ENCODE data around the gene TPCN2. TPM values are rescaled to one million over a fixed set of nuclear protein-coding genes. Genes with fewer than 3 reads are reported as not detected.

TPCN2 gene
- 10.4 and 10.9 TPM in 2 replicates for total RNA-seq

DNA sequence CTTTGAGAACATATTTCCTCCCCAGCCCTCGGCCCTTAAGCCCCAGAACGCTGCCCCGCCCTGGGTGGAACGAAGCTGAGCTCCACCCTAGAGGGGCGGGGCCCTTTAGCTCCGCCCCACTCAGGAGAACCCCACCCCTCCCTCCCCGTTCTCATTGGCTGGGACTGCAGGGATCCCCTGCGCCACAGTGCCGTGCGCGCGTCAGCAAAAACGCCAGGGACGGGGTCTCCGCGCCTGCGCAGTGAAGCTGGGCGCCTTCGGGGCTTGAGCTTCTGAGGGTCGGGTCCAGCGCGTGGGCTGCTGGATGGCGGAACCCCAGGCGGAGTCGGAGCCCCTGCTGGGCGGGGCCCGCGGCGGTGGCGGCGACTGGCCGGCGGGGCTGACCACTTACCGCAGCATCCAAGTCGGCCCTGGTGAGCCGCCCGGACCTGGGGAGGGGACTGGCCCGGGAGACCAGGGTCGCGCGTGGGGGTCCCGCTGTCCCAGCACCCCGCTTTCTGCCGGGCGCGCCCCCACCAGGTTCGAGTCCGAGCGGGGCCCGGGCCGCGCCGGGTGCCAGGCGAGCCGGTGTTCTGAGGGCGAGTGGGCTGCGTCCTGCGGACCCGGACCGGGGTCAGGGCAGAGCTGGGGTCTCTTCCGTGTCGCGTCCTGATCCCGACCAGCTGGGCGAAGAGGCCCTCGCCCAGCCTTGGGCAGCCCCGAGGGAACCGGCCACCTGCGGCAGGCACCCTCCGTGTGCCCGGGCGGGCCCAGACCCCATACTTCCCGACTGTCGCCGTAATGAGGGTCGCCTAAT is at the start of gene TPCN2:
Gene TPCN2, plus strand, starts transcription at position 239 of the 796 bp plus-strand sequence. Its CDS starts 66 bp downstream, at position 305.

DNA sequence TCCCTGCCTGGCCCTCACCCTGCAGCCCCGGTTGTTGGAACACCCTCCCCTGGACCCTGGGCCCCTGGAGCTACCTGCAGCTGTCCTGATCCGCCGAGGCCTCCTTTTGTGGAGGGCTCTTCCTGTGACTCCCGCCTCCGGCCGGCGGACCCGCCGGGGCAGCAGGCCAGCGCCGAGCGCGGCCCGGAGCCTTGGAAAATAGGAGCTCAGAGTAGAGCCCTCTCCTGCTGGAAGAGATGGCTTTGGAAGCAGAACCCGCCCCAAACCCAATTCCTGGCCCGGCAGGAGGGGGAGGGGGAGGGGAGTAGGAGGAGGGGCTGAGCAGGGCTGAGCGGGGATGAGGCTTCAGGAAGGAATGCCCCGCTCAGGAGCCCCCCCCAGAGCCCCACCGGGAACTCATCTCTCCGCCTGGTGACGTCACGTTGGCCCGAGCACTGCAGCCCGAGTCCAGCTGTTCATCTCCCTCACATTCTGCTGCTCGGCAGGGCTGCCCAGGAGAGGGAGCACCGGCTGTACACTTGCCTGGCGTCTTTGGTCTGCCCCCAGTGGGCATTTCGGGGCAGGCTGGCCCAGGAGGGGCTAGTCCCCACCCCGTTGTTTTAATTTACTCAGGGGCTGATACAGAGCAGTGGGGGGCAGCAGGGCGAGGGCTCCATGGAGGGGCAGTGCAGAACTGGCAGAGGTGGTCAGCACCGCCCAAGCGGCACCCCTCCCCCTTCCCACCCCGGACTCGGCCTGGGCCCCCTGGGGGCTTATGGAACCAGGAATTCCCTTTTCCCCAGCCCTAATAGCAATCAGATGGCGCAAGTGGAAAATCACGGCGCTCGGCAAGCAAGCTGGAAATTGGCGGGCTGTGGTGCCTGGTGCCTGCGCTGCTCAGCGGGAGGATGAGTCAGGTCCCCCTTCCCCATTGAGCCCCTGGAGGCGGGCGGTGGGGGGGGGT is 35.5 kb upstream of the TPCN2 start, which contains the start of gene MRGPRF:
Gene MRGPRF, minus strand, starts transcription at position 238 of the 943 bp plus-strand sequence. CDS start 3,345 bp downstream, outside the sequence.

DNA sequence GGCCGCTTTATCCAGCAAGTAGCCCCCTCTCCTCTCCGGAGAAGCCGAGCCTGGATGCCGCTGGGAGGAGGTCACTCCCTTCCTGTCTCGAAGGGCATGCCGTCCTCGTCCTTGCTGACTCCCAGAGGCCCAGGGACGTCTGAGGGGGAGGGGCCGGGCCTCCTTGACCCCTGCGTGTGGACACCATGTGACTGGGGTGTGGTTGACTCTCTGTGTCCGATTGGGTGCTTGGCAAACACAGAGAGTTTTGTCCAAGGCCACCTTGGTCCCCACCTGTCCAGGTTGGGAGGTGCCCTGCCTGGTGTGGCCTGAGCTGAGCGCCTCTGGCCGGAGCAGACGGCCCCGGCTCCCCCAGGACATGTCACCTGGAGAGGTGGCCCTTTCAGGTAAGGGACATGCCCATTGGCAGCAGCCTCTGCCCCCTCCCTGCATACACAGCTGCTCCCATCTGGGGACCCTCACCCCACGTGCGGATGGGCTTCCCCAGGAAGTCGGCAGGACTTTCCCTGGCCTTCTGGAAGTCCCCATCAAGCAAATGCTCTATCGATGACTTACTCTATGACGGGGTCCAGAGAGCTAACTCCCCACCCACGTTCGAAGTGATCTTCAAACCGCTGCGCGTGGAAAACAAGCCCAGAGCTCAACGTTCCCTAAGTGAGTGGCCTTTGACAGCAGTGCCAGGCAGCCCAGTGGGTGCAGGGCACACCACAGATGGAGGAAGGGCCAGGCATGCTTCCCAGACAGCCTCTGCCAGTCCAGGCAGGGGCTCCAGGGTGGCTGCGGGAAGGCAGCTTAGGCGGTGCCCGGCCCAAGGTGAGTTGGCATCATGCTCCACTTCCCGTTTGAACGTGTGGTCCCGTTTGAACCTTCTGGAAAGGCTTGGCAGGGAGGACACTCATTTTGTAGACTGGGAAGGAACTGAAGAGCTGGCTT is 106.8 kb downstream of the TPCN2 start, which contains the start of gene SMIM38:
Gene SMIM38, plus strand, starts transcription at position 634 of the 933 bp plus-strand sequence. CDS start 1,912 bp downstream, outside the sequence.

Other genes starting within 250 kb of the TPCN2 start
- 27.4 and 28.0 TPM in 2 replicates for gene CPT1A, start 207.0 kb upstream of the TPCN2 start, total RNA-seq
- gene MRPL21, start 145.1 kb upstream of the TPCN2 start, total RNA-seq: 54.8 and 61.8 TPM in 2 replicates
- gene IGHMBP2, start 145.0 kb upstream of the TPCN2 start, total RNA-seq: 5.4 and 7.7 TPM in 2 replicates
- not detected in 2 replicates for gene MRGPRD, start 67.9 kb upstream of the TPCN2 start, total RNA-seq
- gene MRGPRF, start 35.7 kb upstream of the TPCN2 start, total RNA-seq: 29.7 and 29.9 TPM in 2 replicates
- 0.14 and 0.28 TPM in 2 replicates for gene SMIM38, start 107.0 kb downstream of the TPCN2 start, total RNA-seq
- gene MYEOV, start 245.2 kb downstream of the TPCN2 start, total RNA-seq: 0.74 and 1.00 TPM in 2 replicates